K562 (cell line): ENCODE data around the gene LTN1.

Experiments
- USF2 ChIP-seq: sonication (generic); formaldehyde crosslinking; IDR thresholded peaks from 2 replicates; pipeline ENCODE4 v1.5.0; 2020; ENCODE audit warnings: missing genetic modification reagents
- ZSCAN29 ChIP-seq: fragments of 450-650 bp; IDR thresholded peaks from 2 replicates; pipeline ENCODE4 v1.6.1; 2017
- ZZZ3 ChIP-seq: fragments of 450-650 bp; IDR thresholded peaks from 2 replicates; pipeline ENCODE4 v1.6.1; 2016; ENCODE audit warnings: antibody characterized with exemption, mild to moderate bottlenecking, moderate library complexity
- TF ChIP-seq, protein P1 (sequence below), 3 experiments: IDR thresholded peaks in 2 of 3; conservative IDR thresholded peaks in 1 of 3; 2 replicates each; pipeline ENCODE4 v1.5.1; 2011 to 2012; ENCODE audit warnings: low read length in 3 of 3, mild to moderate bottlenecking in 3 of 3, control low read depth in 2 of 3, improper control_type of control experiment in 1 of 3, inconsistent platforms in 1 of 3, low read depth in 1 of 3, mixed read lengths in 1 of 3, moderate library complexity in 1 of 3; ENCODE audit not compliant: insufficient read depth in 2 of 3

DNA sequence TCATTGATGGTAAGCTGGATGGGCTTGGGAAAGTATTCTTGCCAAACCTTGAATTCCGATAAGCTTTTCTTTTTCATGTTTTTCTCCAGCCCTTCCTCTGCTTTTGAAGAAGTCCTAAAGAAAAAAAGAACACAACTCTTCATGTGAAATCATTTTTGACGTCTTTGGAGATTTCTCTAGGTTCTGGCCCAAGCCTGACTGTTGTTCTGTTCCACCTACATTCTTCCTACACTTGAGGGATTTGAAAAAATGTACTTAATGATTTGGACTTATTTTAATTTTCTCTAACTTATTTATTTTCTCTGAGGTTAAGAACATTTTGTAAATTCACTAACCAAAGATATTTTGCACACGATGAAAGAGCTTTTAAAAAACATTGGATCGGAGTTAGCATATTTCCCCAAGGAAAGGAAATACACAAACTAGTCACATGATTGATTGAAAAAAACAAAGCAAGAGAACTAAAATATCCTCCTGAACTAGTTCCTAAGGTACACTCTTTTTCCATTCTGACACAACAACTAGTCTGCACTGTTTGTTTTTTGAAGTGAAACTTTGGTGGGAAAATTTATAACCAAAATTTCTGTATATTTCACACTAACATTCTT, 82.3 kb downstream of the LTN1 start:
- TF ChIP-seq USF2 (no peak), ZZZ3 (no peak), ZSCAN29 (no peak)
- TF ChIP-seq, protein P1, sequence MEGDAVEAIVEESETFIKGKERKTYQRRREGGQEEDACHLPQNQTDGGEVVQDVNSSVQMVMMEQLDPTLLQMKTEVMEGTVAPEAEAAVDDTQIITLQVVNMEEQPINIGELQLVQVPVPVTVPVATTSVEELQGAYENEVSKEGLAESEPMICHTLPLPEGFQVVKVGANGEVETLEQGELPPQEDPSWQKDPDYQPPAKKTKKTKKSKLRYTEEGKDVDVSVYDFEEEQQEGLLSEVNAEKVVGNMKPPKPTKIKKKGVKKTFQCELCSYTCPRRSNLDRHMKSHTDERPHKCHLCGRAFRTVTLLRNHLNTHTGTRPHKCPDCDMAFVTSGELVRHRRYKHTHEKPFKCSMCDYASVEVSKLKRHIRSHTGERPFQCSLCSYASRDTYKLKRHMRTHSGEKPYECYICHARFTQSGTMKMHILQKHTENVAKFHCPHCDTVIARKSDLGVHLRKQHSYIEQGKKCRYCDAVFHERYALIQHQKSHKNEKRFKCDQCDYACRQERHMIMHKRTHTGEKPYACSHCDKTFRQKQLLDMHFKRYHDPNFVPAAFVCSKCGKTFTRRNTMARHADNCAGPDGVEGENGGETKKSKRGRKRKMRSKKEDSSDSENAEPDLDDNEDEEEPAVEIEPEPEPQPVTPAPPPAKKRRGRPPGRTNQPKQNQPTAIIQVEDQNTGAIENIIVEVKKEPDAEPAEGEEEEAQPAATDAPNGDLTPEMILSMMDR (IDR thresholded peaks at IDR 0.05 in 2 of 3, conservative IDR thresholded peaks at IDR 0.05 in 1 of 3; ENCODE audit: insufficient read depth in 2 of 3, low read depth in 1 of 3, low read length in 3 of 3) = no peak
